Esophagus squamous epithelium (tissue), 5 donors: ENCODE measurements around the gene TLK1. TPM values are rescaled to one million over a fixed set of nuclear protein-coding genes. Genes with fewer than 3 reads are reported as not detected.

ENCODE experiments used
- DNase-seq: peaks from one replicate; lab custom pipeline; 2025; lab: John Stamatoyannopoulos, UW
- H3K27ac ChIP-seq, 4 donors: fragments of 200-600 bp; sonication (generic); one replicate each; pipeline ENCODE4 v1.5.1; 2016 to 2019; ENCODE audit warnings: mild to moderate bottlenecking in 1 of 4
- H3K27me3 ChIP-seq, 4 donors: fragments of 200-600 bp; sonication (generic); 1 replicate in 3 of 4; 2 replicates in 1 of 4; pipeline versions ENCODE4 v1.5.1 to v1.6.0; 2017 to 2021; ENCODE audit warnings: antibody characterized with exemption in 1 of 4
- H3K36me3 ChIP-seq, 3 donors: fragments of 200-600 bp; sonication (generic); one replicate each; pipeline ENCODE4 v1.5.1; 2016 to 2019
- H3K4me1 ChIP-seq, 3 donors: fragments of 200-600 bp; sonication (generic); one replicate each; pipeline ENCODE4 v1.5.1; 2017 to 2019
- H3K4me3 ChIP-seq, 4 donors: fragments of 200-600 bp; sonication (generic); 1 replicate in 3 of 4; 2 replicates in 1 of 4; pipeline ENCODE4 v1.5.1; 2016 to 2019; ENCODE audit warnings: mild to moderate bottlenecking in 2 of 4, moderate library complexity in 1 of 4
- H3K9me3 ChIP-seq, 3 donors: fragments of 200-600 bp; sonication (generic); one replicate each; pipeline ENCODE4 v1.5.1; 2016 to 2019
- CTCF ChIP-seq, 6 experiments: fragments of 450-650 bp in 4 of 6; fragments of 200-600 bp in 2 of 6; sonication (generic) in 2 of 6; IDR thresholded peaks; one replicate each; pipeline ENCODE4 v1.5.1; 2016 to 2019; ENCODE audit warnings: antibody characterized with exemption in 6 of 6, mild to moderate bottlenecking in 4 of 6, moderate library complexity in 4 of 6
- POLR2A ChIP-seq, 4 donors: fragments of 450-650 bp; IDR thresholded peaks; one replicate each; pipeline ENCODE4 v1.6.1; 2017; ENCODE audit warnings: antibody characterized with exemption in 4 of 4, mild to moderate bottlenecking in 4 of 4, moderate library complexity in 3 of 4
- WGBS, 2 donors: methylation state at CpG; one replicate each; pipeline ENCODE4 v1.1.5; 2018; 5-methylcytosine and 5-hydroxymethylcytosine counted together
- intact Hi-C: fragments of 100-400 bp; cut with DNase I; formaldehyde crosslinking; loops from one replicate; pipeline ENCODE4 v1.15.0; 2022
- total RNA-seq, 4 donors: library from RNA; depleted of rRNA; stranded (reverse); fragments of >200 nt; gene quantifications; one replicate each; pipeline ENCODE4 v1.1.0, GENCODE V29; 2016
- donor health status: DM: yes; HTN: yes; CAD: no.

The TLK1 gene
- total RNA-seq, 4 donors from 2014 or later, result 11.1 to 24.5 (median 20.0) TPM

DNA sequence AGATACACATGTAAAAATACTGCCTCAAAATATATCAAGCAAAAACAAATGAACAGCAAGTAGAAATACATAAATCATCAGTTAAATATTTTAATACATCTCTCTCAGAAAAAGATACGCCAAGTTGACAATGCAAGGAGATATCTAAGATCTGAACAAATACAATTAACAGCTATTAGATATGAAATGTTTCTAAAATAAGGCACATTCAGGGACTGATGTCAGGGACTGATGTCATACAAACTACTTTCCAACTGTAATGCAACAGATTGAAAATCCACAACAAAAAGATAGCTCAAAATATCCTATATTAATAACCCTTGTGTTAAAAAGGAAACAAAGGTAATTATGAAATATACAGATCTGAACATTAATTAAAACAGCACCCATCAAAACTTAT, 51.7 kb downstream of the TLK1 start:
- intact Hi-C loops, result no loop called here

DNA sequence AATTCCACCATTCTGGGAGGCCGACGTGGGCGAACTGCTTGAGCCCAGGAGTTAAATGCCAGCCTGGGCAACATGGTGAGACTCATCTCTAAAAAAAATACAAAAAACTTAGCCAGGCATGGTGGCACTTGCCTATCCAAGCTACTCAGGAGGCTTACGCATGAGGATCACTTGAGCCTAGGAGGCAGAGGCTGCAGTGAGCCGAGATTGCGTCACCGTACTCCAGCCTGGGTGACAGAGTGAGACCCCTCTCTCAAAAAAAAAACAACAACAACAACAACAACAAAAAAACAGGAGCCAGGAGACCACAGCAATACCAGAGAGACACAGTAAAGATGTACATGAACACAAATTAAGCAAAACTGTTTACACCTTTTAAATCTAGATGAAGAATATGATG, 52.9 kb downstream of the TLK1 start:
- 97 to 98% methylated on average over 7 of the region's 7 CpGs for WGBS, 2 donors

More for the DNA sequence above, 51.7 kb downstream of the TLK1 start:
- Histone ChIP-seq H3K27me3 (no peaks in the 10 kb centered on the region), H3K36me3 (no peaks in the 10 kb centered on the region), H3K27ac (no peak overlapping the region), H3K4me3 (no peak overlapping the region), H3K4me1 (no peaks in the 10 kb centered on the region), H3K9me3 (no peaks in the 10 kb centered on the region)
- WGBS, 2 donors, result 87 to 95% methylated on average over 1 of the region's 1 CpG
- no peak for DNase-seq
- TF ChIP-seq CTCF (IDR thresholded peaks at IDR 0.05), result no peak
- TF ChIP-seq POLR2A (IDR thresholded peaks at IDR 0.05), result no peak

GRCh38 chr2:171104379-171104778, 56.3 kb downstream of the TLK1 start:
- 92 to 93% methylated on average over 1 of the region's 1 CpG for WGBS, 2 donors
- H3K27me3 ChIP-seq, result no peaks in the 10 kb centered on the region
- intact Hi-C loops, result no loop called here
- H3K9me3 ChIP-seq, result peaks cover 0 to 11% (median 7%) of the 10 kb centered on the region in 3 donors
- no peak for TF ChIP-seq POLR2A (IDR thresholded peaks at IDR 0.05)
- no peak for TF ChIP-seq CTCF (IDR thresholded peaks at IDR 0.05)
- DNase-seq, result no peak
- H3K27ac ChIP-seq, result no peak overlapping the region
- no peaks in the 10 kb centered on the region for H3K4me1 ChIP-seq
- peaks cover 0 to 12% (median 0%) of the 10 kb centered on the region in 3 donors for H3K36me3 ChIP-seq
- H3K4me3 ChIP-seq, result no peak overlapping the region

More for the DNA sequence above, 52.9 kb downstream of the TLK1 start:
- H3K36me3 ChIP-seq, result no peaks in the 10 kb centered on the region
- H3K4me3 ChIP-seq, result no peak overlapping the region
- no peak for DNase-seq
- TF ChIP-seq CTCF (IDR thresholded peaks at IDR 0.05), result no peak
- no peak for TF ChIP-seq POLR2A (IDR thresholded peaks at IDR 0.05)
- intact Hi-C loops, result no loop called here
- no peak overlapping the region for H3K27ac ChIP-seq
- H3K9me3 ChIP-seq, result no peaks in the 10 kb centered on the region
- H3K4me1 ChIP-seq, result no peaks in the 10 kb centered on the region
- no peaks in the 10 kb centered on the region for H3K27me3 ChIP-seq

DNA sequence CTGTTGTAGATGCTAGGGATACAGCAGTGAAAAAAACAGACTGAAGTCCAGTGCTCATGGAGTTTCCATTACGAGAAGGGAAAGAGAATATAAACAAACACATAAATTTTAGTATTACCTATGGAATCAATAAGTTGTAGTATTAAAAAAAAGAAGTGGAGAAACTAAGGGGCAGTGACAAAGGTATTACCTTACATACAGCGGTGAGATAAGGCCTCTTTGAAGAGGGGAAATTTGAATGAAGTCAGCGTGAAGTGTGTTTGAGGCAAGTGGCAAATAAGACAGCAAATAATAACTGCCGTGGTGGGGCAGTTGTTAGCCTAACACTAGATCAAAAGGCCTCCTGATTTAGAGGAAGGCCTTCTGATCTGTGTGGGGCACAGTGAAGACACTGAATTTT, 57.9 kb downstream of the TLK1 start:
- H3K27ac ChIP-seq, result no peak overlapping the region
- WGBS, 2 donors, result 70 to 83% methylated on average over 4 of the region's 4 CpGs
- H3K27me3 ChIP-seq, result no peaks in the 10 kb centered on the region
- DNase-seq, result no peak
- H3K36me3 ChIP-seq, result peaks cover 0 to 27% (median 0%) of the 10 kb centered on the region in 3 donors
- no peaks in the 10 kb centered on the region for H3K4me1 ChIP-seq
- TF ChIP-seq POLR2A (IDR thresholded peaks at IDR 0.05) (no peak), CTCF (IDR thresholded peaks at IDR 0.05) (no peak)
- no peak overlapping the region for H3K4me3 ChIP-seq
- intact Hi-C loops, result no loop called here
- H3K9me3 ChIP-seq, result peaks cover 0 to 27% (median 16%) of the 10 kb centered on the region in 3 donors

- Histone ChIP-seq H3K27ac (no peak overlapping the region), H3K9me3 (peaks cover 0 to 30% (median 16%) of the 10 kb centered on the region in 3 donors), H3K36me3 (peaks cover 0 to 30% (median 0%) of the 10 kb centered on the region in 3 donors), H3K4me3 (no peak overlapping the region), H3K27me3 (no peaks in the 10 kb centered on the region), H3K4me1 (no peaks in the 10 kb centered on the region)
- no peak for DNase-seq
- TF ChIP-seq POLR2A (IDR thresholded peaks at IDR 0.05), result no peak
- TF ChIP-seq CTCF (IDR thresholded peaks at IDR 0.05), result no peak
- 90 to 95% methylated on average over 3 of the region's 3 CpGs for WGBS, 2 donors
- intact Hi-C loops, result no loop called here
These were observed 60.3 kb downstream of the TLK1 start for GRCh38 chr2:171100370-171100769.
